Type B pancreatic cell (in vitro differentiated cells): ENCODE measurements around the gene ATP6V0A4. TPM values are rescaled to one million over a fixed set of nuclear protein-coding genes. Genes with fewer than 3 reads are reported as not detected.

Experiments
- DNase-seq: peaks from one replicate; pipeline ENCODE4 v3.0.0; 2021; ENCODE audit warnings: mixed read lengths; ENCODE audit not compliant: unreplicated experiment; ENCODE audit errors: extremely low spot score
- H3K27ac Mint-ChIP-seq: 2 replicates; pipeline ENCODE4 v1.8.0; 2021; ENCODE audit warnings: mild to moderate bottlenecking, mixed read lengths
- H3K27me3 Mint-ChIP-seq: 2 replicates; pipeline ENCODE4 v1.8.0; 2021; ENCODE audit warnings: mixed read lengths
- H3K36me3 Mint-ChIP-seq: 2 replicates; pipeline ENCODE4 v1.8.0; 2021; ENCODE audit warnings: mixed read lengths
- H3K4me1 Mint-ChIP-seq: one replicate; pipeline ENCODE4 v1.8.0; 2021; ENCODE audit warnings: mixed read lengths; ENCODE audit not compliant: unreplicated experiment
- H3K4me3 Mint-ChIP-seq: 2 replicates; pipeline ENCODE4 v1.8.0; 2021; ENCODE audit warnings: mild to moderate bottlenecking, mixed read lengths
- H3K9me3 Mint-ChIP-seq: 2 replicates; pipeline ENCODE4 v1.8.0; 2021; ENCODE audit warnings: mixed read lengths
- CTCF ChIP-seq: fragments of 200-600 bp; sonication (generic); conservative IDR thresholded peaks from 2 replicates; pipeline ENCODE4 v1.5.0; 2021; ENCODE audit warnings: antibody characterized with exemption, mild to moderate bottlenecking
- total RNA-seq: library from RNA; stranded (reverse); gene quantifications from 2 replicates; pipeline ENCODE4 v1.2.1, GENCODE V29; 2021; ENCODE audit warnings: low replicate concordance

Gene ATP6V0A4
- total RNA-seq, 1 donor from 2014 or later = 0.89 TPM

GRCh38 chr7:138755331-138755747 lies 42.7 kb downstream of the ATP6V0A4 start:
- Mint-ChIP-seq H3K27me3 (no peaks in the 10 kb centered on the region), H3K9me3 (no peaks in the 10 kb centered on the region), H3K36me3 (no peaks in the 10 kb centered on the region), H3K4me3 (no peak overlapping the region), H3K4me1 (peaks cover 25% of the 10 kb centered on the region), H3K27ac (no peak overlapping the region)
- DNase-seq = no peak
- no peak for TF ChIP-seq CTCF

GRCh38 chr7:138753610-138754009 lies 44.4 kb downstream of the ATP6V0A4 start:
- no peak overlapping the region for H3K4me3 Mint-ChIP-seq
- peaks cover 30% of the 10 kb centered on the region for H3K4me1 Mint-ChIP-seq
- no peak for TF ChIP-seq CTCF
- H3K9me3 Mint-ChIP-seq = no peaks in the 10 kb centered on the region
- no peak overlapping the region for H3K27ac Mint-ChIP-seq
- no peaks in the 10 kb centered on the region for H3K27me3 Mint-ChIP-seq
- DNase-seq = no peak
- H3K36me3 Mint-ChIP-seq = no peaks in the 10 kb centered on the region

- H3K36me3 Mint-ChIP-seq = no peaks in the 10 kb centered on the region
- peaks cover 30% of the 10 kb centered on the region for H3K4me1 Mint-ChIP-seq
- no peak for DNase-seq
- H3K27me3 Mint-ChIP-seq = no peaks in the 10 kb centered on the region
- H3K27ac Mint-ChIP-seq = no peak overlapping the region
- no peak overlapping the region for H3K4me3 Mint-ChIP-seq
- TF ChIP-seq CTCF = no peak
- H3K9me3 Mint-ChIP-seq = no peaks in the 10 kb centered on the region
Measured at GRCh38 chr7:138753150-138753518, 44.9 kb downstream of the ATP6V0A4 start.

- no peaks in the 10 kb centered on the region for H3K9me3 Mint-ChIP-seq
- H3K36me3 Mint-ChIP-seq = no peaks in the 10 kb centered on the region
- no peaks in the 10 kb centered on the region for H3K27me3 Mint-ChIP-seq
- TF ChIP-seq CTCF = no peak
- no peak for DNase-seq
- no peak overlapping the region for H3K4me3 Mint-ChIP-seq
- H3K4me1 Mint-ChIP-seq = peaks cover 30% of the 10 kb centered on the region
- no peak overlapping the region for H3K27ac Mint-ChIP-seq
Measured at GRCh38 chr7:138752518-138753149, 45.4 kb downstream of the ATP6V0A4 start.

- Mint-ChIP-seq H3K36me3 (no peaks in the 10 kb centered on the region), H3K27me3 (no peaks in the 10 kb centered on the region), H3K4me1 (peaks cover 30% of the 10 kb centered on the region), H3K27ac (no peak overlapping the region), H3K9me3 (no peaks in the 10 kb centered on the region), H3K4me3 (peak overlapping the region; percentile 43)
- no peak for DNase-seq
- TF ChIP-seq CTCF = no peak
Measured at GRCh38 chr7:138750901-138751464, 47.0 kb downstream of the ATP6V0A4 start.
